GM19372 (cell line): ENCODE data around the gene KIF3A.

Experiments used
- ATAC-seq: cut with Tn5 transposase; IDR thresholded peaks from one replicate; pipeline ENCODE4 v1.9.1; 2021; ENCODE audit warnings: mild to moderate bottlenecking, low read depth, moderate library complexity; ENCODE audit not compliant: unreplicated experiment

The KIF3A gene

DNA sequence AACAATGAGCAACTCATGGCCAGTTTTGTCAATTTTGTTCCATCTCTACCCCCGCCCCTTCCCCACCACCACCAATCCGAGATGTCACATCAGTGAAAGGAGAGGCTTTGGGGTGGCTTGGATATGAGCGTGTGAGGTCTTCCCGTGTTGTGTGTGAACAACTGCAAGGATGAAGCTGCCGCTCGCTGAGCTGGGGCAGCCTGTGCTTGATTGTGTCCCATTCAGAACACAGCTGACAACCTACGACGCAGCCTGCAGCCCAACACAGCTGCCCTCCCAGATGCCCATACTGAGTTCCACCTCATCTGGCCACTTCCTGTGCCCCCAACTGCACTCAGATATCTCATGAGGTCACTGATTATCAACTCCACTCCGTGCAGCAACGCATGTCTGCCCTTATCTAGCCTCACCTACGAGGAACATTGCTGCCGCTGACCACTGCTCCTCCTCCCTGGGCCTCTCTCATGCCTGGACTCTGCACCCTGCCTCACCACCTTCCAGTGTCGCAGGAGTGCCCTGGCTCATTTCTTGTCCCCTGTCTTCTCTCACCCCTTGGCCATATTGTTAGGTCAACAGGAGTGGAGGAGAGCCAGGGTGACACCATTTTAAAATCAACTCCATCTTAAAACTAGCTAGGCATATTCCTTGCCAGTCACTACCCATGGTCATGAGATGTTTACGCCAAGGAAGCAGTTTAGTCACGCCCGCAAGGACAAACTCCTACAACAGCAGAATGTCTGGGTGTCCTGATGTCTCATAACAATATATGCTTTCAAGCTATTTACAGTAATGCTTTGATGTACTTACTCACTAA, 70.8 kb downstream of the KIF3A start:
- ATAC-seq: no peak

DNA sequence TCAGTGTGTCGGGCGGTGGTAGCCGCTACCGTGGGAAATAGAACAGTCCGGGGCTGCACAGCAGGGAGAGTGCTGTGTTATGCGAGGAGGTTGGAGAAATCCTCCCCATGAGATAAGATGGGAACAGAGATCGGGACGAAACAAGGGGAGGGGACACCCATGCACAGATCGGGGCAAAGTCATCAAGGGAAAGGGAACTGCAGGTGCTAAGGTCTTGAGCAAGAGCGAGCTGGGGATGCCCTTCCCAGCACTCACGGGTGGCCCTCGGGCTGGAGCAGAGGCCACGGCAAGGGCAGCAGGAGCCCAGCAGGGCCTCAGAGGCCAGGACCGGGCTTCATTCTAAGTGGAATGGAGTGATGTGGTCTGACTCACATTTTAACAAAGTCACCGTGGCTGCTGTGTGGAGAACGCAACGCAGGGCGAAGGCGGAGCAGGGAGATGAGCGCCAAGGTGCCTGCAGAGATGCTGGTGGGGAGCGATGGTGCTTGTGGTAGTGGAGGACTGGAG, 71.7 kb downstream of the KIF3A start:
- no peak for ATAC-seq

DNA sequence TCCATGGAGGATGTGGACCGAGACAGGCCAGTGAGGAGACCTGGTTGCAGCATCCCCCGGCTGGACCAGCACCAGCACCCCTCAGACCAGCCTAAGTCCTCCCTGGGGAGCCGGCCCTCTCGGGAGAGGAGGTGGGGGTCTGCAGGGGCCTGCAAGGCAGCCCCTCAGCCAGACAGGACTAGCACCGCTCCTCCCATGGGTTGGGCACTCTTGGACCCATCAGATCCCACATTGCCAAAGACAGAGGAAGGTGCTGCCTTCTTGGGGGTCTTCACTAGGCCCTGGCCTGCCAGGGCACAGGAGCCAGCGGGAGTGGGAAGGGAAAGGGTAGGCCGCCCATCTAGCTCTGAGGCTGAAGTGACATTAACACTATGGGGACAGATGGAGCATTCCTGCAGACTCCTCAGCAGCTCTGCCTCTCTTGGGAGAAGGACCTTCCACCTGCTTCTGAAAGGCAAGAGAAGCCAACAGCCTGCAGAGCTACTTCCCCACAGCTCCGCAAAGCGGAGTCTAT, 72.6 kb downstream of the KIF3A start:
- no peak for ATAC-seq

DNA sequence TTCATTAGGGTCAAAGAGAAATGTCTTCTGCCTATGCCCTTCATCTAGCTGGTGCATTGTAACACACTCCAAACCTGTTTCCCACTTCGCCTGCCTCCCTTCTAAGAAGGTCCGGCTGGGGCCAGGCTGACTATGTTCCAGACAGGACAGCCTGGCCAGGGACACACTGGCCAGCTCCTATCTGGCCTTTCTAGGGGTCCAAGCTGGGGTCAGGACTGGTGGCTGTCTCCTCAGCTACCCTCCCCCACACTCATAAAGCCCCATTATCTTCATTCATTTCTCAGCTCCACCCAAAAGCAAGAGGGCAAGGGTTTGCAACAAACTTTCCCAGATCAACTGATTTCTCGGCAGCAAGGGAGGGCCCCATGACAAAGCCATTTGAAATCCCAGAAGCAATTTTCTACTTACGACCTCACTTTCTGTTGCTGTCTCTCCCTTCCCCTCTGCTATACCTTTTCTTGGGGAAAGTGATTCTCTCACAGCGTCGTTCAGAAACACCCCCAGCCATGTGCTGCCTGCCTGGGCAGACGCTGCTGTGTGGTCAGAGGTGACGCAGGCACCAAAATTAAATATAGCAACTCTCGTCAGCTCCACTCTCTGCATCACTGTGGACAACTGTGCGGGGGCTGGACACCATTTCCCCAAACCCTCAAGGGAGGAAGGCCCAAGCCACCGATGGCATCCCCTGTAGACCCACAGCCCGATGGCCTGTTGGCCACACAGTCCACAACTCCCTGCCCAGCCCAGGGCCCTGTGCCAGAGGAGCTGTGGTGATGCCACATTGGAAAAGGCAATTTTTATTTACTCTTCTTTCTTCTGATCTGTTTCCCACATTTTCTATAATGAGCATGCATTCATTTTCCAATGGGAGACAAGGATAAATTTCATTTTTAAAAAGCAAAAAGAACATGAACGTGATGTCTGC, 73.3 kb downstream of the KIF3A start:
- peak; percentile 49 for ATAC-seq

DNA sequence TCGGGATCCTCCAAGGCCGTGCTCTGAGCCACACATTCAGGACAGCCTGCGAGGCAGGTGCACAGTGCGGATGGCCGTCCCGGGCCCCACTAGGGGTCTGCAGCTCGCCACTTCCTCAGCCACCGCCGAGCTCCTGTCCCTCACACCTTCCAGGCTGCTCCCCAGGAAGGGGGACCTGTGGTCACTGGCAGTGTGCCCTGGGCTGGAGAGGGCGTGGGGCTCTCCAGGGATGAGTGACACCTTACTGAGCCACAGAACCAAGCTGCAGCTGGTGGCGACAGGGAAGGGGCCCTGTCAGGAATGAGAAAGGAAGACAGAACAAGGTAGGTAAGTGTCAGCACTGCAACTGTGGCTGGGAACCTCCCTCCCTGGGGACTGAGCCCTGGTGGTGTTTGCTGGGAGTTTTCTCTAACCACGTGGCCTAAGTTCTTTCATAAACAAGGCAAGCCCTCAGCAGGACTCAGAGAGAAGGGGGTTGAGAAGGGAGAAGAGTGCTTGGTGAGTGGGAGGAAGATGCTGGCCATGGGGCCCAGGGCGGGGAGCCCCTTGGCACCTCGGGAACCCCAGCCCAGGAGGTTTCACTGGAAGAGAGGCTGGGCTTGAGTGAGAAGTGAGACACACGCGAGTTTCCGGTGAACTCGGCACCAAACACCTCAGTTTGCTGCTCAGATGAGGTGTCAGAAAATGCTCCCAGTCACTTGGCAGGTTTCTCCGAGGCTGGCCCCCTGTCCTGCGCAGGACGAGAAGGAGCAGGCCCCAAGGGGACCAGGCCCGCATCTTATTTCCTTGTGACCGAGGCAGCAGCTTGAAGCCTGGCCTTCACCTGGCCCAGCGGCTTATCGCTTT, 74.2 kb downstream of the KIF3A start:
- peak; percentile 65 for ATAC-seq

DNA sequence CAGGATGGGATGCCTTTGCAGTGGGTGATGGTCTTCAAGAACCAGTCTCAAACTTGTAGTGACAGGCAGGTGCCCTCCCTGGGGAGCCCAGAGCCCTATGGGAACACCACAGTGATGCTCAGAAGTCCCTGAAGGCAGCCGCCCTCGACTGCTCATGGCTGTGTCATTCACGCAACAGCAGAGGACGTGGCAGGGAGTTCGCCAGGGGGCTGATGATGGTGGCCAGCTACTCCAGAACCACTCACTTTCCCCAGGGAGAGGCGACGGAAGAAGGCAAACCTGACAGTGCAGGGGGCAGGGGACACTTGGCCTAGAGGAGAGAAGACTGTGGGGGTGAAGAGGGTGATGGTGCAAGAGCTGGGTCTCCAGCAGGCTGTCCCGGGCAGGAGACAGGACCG, 75.3 kb downstream of the KIF3A start:
- no peak for ATAC-seq

DNA sequence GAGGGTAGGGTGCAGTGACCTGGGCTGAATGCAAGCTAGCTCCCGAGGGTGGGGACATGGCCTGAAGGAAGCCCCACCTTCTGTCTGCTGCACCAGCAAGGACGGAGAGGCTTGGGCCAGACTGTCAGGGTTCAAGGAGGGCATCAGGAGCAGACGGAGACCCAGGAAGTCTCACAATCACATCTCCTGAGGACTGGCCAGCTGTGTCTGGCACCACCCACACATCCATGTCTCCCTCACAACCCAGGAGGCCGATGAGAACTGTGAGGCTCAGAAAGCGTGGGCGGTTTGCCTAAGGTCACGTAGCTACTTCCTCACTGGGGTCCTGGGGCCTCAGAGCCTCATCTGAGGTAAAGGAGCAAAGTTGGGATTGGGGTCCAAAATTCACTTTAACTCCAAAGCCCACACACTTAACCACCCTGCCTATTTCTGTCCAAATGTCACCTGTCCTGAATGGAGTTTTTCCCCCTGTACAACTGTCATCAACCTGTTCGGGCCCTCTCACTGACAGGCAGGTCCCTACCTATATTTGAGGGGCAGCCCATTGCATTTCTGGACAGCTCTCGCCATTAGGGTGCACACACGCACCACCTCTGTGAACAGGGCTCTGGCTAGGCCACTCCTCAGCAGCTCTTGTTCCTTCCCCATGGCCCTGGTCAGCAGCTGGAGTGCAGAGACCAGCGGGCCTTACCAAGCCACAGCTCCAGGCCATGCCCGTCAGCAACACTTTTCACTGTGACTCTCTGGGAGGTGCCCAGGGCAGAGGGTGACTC, 75.9 kb downstream of the KIF3A start:
- no peak for ATAC-seq

DNA sequence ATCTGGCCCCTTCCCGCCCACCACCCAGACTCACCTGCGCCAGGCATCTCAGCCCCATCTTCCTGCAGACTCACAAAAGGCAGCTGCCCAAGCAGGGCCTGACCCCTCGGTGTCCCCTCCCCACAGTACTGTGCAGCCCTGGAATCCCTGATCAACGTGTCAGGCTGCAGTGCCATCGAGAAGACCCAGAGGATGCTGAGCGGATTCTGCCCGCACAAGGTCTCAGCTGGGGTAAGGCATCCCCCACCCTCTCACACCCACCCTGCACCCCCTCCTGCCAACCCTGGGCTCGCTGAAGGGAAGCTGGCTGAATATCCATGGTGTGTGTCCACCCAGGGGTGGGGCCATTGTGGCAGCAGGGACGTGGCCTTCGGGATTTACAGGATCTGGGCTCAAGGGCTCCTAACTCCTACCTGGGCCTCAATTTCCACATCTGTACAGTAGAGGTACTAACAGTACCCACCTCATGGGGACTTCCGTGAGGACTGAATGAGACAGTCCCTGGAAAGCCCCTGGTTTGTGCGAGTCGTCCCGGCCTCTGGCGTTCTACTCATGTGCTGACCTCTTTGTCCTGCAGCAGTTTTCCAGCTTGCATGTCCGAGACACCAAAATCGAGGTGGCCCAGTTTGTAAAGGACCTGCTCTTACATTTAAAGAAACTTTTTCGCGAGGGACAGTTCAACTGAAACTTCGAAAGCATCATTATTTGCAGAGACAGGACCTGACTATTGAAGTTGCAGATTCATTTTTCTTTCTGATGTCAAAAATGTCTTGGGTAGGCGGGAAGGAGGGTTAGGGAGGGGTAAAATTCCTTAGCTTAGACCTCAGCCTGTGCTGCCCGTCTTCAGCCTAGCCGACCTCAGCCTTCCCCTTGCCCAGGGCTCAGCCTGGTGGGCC, 77.5 kb downstream of the KIF3A start:
- no peak for ATAC-seq

DNA sequence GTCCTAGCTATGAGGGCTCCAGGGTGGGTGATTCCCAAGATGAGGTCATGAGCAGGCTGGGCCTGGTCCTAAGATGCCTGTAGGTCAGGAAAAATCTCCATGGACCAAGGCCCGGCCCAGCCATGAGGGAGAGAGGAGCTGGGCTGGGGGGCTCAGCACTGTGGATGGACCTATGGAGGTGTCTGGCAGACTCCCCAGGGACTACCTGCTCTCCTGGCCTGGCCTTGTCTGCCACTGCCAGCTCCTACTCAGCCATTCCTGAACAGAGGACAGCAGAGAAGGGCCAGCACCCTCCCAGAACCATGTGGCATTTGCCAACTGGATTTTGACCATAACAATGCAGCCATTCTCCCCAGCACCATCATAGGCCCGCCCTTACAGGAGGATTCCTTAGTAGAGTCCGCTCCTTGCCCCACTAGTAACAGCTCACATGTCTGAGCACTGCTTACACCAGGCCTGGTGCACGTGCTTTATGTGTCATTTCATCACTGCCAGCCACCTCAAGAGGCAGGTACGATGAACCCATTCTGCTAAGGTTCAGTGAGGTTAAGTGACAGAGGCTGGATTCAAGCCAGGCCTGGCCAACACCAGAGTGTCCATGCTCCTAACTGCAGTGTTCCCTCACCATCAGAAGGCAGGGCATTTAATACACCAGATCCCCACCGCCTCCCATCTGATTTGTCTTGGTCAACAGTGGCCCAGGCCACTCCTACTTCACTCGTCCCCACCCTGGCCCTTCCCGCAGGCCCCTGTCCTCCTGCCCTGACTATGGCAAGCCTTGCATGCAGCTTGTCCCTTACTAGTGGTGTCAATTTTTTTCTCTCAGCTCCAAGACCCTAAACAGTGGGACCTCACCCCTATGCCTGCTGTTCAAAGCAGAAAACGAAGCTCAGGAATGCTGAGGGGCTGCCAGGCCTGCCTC, 78.7 kb downstream of the KIF3A start:
- ATAC-seq: no peak

DNA sequence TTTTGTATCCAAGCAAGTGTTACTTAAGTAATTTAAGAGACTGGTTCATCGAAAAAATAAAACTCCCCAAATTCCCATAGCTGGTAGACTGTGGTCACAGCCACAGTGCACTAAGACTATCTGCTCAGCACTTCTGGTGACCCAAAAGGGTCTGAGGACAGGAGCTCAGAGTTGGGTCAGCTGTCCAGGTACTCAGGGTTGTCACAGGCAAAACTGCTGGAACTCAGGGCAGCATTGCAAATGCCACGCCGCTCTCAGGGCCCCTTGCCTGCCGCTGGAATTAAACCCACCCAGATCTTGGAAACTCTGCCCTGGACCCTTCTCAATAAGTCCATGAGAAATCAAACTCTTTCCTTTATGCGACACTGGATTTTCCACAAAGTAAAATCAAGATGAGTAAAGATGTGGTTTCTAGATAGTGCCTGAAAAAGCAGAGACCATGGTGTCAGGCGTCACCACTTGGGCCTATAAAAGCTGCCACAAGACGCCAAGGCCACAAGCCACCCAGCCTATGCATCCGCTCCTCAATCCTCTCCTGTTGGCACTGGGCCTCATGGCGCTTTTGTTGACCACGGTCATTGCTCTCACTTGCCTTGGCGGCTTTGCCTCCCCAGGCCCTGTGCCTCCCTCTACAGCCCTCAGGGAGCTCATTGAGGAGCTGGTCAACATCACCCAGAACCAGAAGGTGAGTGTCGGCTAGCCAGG, 79.5 kb downstream of the KIF3A start, which contains the start of gene IL13:
Gene IL13 (plus strand): TSS at position 498 of the 705 bp plus-strand sequence. CDS start 14 bp downstream, at position 512.
- no peak for ATAC-seq

DNA sequence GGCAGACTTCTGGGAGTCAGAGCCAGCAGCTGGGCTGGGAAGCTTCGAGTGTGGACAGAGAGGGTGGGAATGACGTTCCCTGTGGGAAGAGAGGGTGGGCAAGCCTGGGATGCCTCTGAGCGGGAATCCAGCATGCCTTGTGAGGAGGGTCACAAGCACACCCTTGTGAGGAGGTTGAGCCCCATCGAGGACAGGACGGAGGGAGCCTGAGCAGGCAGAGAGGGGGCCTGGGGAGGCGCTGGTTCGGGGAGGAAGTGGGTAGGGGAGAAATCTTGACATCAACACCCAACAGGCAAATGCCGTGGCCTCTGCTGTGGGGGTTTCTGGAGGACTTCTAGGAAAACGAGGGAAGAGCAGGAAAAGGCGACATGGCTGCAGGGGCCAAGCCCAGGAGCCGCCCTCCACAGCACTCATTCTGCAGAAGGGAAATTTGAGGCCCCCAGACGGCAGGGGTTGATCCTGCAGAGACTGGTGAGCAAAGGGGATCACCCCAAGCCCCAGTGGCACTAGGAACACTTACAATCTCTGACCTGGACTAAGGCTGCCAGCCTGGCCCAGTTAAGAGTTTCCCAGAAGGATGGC, 80.5 kb downstream of the KIF3A start:
- no peak for ATAC-seq

DNA sequence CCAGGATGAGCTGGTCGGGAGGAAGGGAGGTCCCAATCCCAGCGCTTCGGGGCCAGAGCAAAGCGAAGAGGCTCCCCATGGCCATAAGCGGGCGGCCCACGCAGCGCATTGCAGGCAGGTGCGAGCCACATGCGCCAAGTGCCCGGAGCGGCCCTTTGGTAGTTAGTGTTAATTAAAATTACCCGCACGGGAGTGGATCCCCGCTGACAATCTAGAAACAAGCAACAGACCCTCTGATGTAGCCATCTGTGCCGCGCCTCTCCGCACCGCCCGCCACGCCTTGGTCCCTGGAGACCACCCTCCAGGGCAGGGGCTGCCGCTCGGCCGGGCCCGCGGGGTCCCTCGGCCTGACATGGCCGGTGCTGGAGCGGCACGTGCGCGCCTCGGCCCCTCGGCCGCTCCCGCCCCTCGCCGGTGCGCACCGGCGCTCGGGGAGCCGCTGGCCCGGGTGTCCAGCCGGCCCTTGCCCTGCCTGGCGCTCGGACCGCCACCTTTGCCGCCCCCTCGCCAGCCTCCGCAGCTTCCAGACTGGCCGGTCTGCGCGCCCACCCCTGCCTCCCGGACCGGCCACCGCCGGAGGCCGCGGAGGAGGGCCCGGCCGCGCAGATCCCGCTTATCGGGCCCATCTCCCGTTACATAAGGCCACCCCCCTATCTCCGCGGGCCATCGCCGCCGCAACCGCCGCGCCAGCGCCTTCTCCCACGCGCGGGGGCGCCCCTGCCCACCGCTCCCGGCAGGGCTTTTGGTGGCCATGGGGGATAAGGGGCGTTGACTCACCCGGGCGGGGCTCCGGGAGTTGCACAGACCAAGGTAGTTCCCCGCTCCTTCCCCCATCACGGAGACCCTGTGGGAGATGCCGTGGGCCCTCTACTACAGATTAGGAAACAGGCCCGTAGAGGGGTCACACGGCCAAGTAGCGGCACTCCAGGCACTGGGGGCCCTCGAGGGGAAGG, 81.2 kb downstream of the KIF3A start:
- ATAC-seq: no peak

DNA sequence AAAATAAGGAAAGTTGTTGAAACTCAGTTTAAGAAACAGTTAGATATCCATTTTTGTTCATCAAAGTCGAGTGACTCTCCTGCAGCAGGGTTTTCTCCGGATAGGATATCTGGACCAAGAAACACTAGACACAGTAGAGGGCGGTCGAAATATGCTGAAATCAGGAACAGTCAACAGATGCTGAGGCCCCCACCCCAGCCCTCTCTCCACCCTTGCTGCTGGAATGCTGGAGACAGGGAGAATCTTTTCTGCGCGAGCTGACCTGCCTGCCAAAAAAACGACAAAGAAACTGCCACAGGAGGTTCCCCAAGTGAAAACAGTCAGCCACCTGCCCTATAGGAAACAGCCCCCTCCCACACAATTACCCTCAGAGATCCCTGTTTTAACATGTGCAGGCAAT, 83.6 kb downstream of the KIF3A start:
- no peak for ATAC-seq

DNA sequence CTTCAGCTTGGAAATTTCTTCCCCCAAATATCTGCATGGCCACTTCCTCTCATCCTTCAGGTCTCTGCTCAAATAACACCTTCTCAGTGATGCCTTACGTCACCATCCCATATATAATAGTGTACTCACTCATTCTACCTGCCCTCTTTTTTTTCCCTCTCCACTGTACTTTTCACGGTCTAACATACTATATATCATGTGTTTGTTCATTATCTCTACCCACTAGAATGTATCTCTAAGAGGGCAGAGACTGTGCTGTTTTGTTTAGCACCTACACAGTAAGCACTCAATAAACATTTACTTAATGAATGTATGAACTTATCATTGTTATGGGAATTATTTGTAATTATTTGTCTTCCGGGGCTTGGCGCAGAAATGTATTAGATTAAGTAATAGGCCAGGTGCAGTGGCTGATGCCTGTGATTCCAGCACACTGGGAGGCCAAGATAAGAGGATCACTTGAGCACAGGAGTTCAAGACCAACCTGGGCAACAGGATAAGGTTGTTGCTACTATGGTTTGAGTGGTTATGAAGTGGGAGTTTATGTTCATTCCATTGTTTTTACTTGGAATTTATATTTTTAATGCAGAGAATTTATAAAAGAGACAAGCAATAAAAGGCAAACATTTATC, 85.4 kb downstream of the KIF3A start:
- ATAC-seq: no peak

DNA sequence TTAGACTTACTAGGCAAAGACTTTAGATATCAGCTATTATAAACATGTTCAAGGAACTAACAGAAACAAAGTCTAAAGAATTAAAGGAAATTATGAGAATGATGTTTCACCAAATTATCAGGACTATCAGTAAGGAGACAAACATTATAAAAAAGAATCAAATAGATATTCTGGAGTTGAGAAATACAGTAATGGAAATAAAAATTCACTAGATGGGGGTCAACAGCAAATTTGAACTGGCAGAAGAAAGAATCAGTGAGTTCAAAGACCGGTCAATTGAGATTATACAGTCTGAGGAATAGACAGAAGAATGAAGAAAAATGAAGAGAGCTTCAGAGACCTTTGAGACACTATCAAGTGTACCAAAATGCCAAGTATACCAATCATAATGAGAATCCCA, 89.0 kb downstream of the KIF3A start:
- no peak for ATAC-seq
